ENCODE data around the gene LRCH4.

DNA sequence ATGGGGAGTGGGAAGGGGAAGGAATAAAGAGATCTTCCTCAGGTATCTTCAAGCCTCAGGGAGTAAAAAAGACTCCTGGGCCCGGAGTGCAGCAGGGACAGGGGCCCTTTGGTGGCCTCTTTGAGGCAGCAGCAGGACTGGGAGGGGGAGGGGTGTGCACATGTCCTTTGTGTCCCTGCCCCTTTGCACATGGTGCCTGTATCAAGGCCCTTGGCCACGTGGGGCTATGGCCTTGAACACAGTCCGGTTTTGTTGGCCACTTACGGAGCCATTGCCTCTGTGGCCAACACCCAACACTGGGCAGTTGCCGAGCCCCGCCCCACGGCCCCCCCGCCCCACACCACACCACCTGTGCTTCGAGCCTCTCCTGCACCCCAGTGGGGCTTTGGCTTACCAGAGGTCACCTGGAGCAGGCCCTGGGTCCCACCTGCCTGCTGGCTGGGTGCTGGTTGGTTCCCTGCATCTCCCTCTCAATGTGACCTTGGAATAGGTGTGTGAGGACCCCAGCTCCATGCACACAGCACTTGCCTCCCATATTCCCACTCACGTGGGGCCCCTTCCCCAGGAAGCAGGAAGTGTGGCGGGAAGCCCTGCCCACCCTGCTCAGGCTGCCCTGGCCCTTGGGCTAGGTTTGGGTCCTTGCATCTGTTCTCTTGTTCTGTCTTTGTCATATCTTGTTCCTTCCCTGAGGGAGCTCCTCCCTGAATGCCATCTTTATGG lies 17.6 kb downstream of the LRCH4 start:
- TF ChIP-seq, protein P1, sequence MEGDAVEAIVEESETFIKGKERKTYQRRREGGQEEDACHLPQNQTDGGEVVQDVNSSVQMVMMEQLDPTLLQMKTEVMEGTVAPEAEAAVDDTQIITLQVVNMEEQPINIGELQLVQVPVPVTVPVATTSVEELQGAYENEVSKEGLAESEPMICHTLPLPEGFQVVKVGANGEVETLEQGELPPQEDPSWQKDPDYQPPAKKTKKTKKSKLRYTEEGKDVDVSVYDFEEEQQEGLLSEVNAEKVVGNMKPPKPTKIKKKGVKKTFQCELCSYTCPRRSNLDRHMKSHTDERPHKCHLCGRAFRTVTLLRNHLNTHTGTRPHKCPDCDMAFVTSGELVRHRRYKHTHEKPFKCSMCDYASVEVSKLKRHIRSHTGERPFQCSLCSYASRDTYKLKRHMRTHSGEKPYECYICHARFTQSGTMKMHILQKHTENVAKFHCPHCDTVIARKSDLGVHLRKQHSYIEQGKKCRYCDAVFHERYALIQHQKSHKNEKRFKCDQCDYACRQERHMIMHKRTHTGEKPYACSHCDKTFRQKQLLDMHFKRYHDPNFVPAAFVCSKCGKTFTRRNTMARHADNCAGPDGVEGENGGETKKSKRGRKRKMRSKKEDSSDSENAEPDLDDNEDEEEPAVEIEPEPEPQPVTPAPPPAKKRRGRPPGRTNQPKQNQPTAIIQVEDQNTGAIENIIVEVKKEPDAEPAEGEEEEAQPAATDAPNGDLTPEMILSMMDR (IDR thresholded peaks at IDR 0.05), result no peak
- TF ChIP-seq EP300 (IDR thresholded peaks at IDR 0.05) (no peak), POLR2A (IDR thresholded peaks at IDR 0.05) (no peak), POLR2AphosphoS5 (IDR thresholded peaks at IDR 0.05) (no peak)
